MM.1S (cell line): Measurements from ENCODE around the gene GPR158.

Experiments used
- DNase-seq: peaks from one replicate; pipeline ENCODE4 v3.0.0-alpha.2; 2015
- H2AFZ ChIP-seq: fragments of 300-600 bp; sonication (generic); 2 replicates; pipeline ENCODE4 v1.6.0; 2016; ENCODE audit warnings: antibody characterized with exemption, low read length
- H3F3A ChIP-seq: fragments of 300-600 bp; sonication (generic); 2 replicates; pipeline ENCODE4 v1.6.1; 2016; ENCODE audit warnings: mild to moderate bottlenecking, antibody characterized with exemption, low read length, moderate library complexity, mixed read lengths; ENCODE audit not compliant: insufficient read depth
- H3K27ac ChIP-seq: fragments of 300-600 bp; sonication (generic); 2 replicates; pipeline ENCODE4 v1.5.1; 2016; ENCODE audit warnings: mild to moderate bottlenecking, low read length
- H3K27me3 ChIP-seq: fragments of 300-600 bp; sonication (generic); replicated peaks from 2 replicates; pipeline ENCODE4 v1.6.0; 2016; ENCODE audit warnings: low read length; ENCODE audit not compliant: insufficient read depth
- H3K36me3 ChIP-seq: fragments of 300-600 bp; sonication (generic); replicated peaks from 2 replicates; pipeline ENCODE4 v1.6.1; 2016; ENCODE audit warnings: mild to moderate bottlenecking, low read length, mixed read lengths; ENCODE audit not compliant: insufficient read depth
- H3K4me1 ChIP-seq: fragments of 300-600 bp; sonication (generic); 2 replicates; pipeline ENCODE4 v1.6.1; 2016; ENCODE audit warnings: low read length, mixed read lengths
- H3K4me2 ChIP-seq: fragments of 300-600 bp; sonication (generic); 2 replicates; pipeline ENCODE4 v1.6.0; 2016; ENCODE audit warnings: low read depth, low read length
- H3K4me3 ChIP-seq: fragments of 300-600 bp; sonication (generic); 2 replicates; pipeline ENCODE4 v1.5.1; 2016; ENCODE audit warnings: low read length, mixed read lengths
- H3K79me2 ChIP-seq: fragments of 300-600 bp; sonication (generic); 2 replicates; pipeline ENCODE4 v1.6.1; 2016; ENCODE audit warnings: mixed run types, low read length, mixed read lengths
- H3K9ac ChIP-seq: fragments of 300-600 bp; sonication (generic); 2 replicates; pipeline ENCODE4 v1.6.1; 2016; ENCODE audit warnings: low read length, mixed read lengths
- H3K9me2 ChIP-seq: fragments of 300-600 bp; sonication (generic); replicated peaks from 2 replicates; pipeline ENCODE4 v1.6.1; 2016; ENCODE audit warnings: mild to moderate bottlenecking, low read length, mixed read lengths; ENCODE audit not compliant: insufficient read depth
- H3K9me3 ChIP-seq: fragments of 300-600 bp; sonication (generic); replicated peaks from 2 replicates; pipeline ENCODE4 v1.6.1; 2016; ENCODE audit warnings: mild to moderate bottlenecking, low read length, mixed read lengths; ENCODE audit not compliant: insufficient read depth
- H4K20me1 ChIP-seq: fragments of 300-600 bp; sonication (generic); 2 replicates; pipeline ENCODE4 v1.6.1; 2016; ENCODE audit warnings: mild to moderate bottlenecking, low read length, moderate library complexity, mixed read lengths; ENCODE audit not compliant: insufficient read depth
- EZH2 ChIP-seq: fragments of 300-600 bp; sonication (generic); optimal IDR thresholded peaks from 2 replicates; pipeline ENCODE3; 2017; ENCODE audit warnings: low read depth, mild to moderate bottlenecking, antibody characterized with exemption, low read length, mixed read lengths
- EZH2phosphoT487 ChIP-seq: fragments of 300-600 bp; sonication (generic); IDR thresholded peaks from 2 replicates; pipeline ENCODE4 v1.6.1; 2018; ENCODE audit warnings: antibody characterized with exemption, low read length
- TF ChIP-seq, protein P1 (sequence below): fragments of 300-600 bp; sonication (generic); IDR thresholded peaks from 2 replicates; pipeline ENCODE4 v1.5.1; 2016; ENCODE audit warnings: antibody characterized with exemption, low read length, mixed read lengths

The GPR158 gene

DNA sequence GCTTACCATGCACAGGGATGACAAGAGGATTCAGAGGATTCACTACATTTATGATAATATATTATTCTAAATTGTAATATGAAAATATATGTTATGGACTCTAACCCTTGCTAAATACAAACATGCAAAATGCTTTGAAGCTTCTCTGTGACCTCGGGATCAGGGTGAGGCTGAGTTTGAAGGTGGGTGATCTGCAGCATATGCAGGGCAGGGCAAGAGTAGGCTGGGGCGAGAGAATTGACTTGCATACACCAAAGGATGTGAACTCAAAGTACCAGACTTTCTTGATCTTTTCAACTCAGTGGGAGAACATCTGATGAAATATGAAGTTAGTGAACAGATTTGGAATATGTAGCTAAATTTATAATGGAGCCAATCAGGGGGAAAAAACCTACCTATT lies 57.0 kb downstream of the GPR158 start:
- no peak for TF ChIP-seq EZH2
- TF ChIP-seq, protein P1, sequence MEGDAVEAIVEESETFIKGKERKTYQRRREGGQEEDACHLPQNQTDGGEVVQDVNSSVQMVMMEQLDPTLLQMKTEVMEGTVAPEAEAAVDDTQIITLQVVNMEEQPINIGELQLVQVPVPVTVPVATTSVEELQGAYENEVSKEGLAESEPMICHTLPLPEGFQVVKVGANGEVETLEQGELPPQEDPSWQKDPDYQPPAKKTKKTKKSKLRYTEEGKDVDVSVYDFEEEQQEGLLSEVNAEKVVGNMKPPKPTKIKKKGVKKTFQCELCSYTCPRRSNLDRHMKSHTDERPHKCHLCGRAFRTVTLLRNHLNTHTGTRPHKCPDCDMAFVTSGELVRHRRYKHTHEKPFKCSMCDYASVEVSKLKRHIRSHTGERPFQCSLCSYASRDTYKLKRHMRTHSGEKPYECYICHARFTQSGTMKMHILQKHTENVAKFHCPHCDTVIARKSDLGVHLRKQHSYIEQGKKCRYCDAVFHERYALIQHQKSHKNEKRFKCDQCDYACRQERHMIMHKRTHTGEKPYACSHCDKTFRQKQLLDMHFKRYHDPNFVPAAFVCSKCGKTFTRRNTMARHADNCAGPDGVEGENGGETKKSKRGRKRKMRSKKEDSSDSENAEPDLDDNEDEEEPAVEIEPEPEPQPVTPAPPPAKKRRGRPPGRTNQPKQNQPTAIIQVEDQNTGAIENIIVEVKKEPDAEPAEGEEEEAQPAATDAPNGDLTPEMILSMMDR: no peak
- TF ChIP-seq EZH2phosphoT487: no peak

DNA sequence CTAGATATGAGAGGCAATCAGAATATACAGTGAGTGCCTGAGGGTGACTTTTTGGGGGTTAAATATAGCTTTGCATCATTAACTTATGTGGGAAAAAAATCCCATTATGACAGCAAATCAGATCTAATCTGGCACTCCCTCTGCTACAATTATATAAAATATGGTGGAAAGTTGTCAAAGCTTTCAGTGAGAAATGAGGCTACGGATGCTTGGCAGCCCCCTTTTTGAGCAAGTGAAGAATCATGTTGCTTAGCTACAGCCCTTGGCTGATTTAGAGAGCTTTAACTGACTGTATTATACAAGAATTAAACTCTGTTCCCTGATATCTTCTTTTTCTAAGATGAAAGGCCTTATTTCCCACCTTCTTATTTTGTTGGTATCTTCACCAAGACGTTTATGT lies 57.4 kb downstream of the GPR158 start:
- Histone ChIP-seq H4K20me1 (no peaks in the 10 kb centered on the region), H3K9me3 (no peaks in the 10 kb centered on the region), H3K27me3 (no peaks in the 10 kb centered on the region), H3K36me3 (no peaks in the 10 kb centered on the region), H3K9ac (no peak overlapping the region), H3F3A (no peaks in the 10 kb centered on the region), H3K27ac (no peak overlapping the region), H3K4me3 (no peak overlapping the region), H3K9me2 (no peaks in the 10 kb centered on the region), H2AFZ (no peak overlapping the region), H3K4me1 (no peaks in the 10 kb centered on the region), H3K79me2 (no peaks in the 10 kb centered on the region), H3K4me2 (no peak overlapping the region)
- no peak for TF ChIP-seq EZH2phosphoT487
- no peak for TF ChIP-seq EZH2
- TF ChIP-seq, protein P1: no peak
- DNase-seq: no peak

More for the DNA sequence above, 57.0 kb downstream of the GPR158 start:
- Histone ChIP-seq H3K4me2 (no peak overlapping the region), H3K27me3 (no peaks in the 10 kb centered on the region), H3K9ac (no peak overlapping the region), H3K9me3 (no peaks in the 10 kb centered on the region), H3K4me1 (no peaks in the 10 kb centered on the region), H3F3A (no peaks in the 10 kb centered on the region), H3K9me2 (no peaks in the 10 kb centered on the region), H2AFZ (no peak overlapping the region), H4K20me1 (no peaks in the 10 kb centered on the region), H3K4me3 (no peak overlapping the region), H3K27ac (no peak overlapping the region), H3K79me2 (no peaks in the 10 kb centered on the region), H3K36me3 (no peaks in the 10 kb centered on the region)
- DNase-seq: no peak

DNA sequence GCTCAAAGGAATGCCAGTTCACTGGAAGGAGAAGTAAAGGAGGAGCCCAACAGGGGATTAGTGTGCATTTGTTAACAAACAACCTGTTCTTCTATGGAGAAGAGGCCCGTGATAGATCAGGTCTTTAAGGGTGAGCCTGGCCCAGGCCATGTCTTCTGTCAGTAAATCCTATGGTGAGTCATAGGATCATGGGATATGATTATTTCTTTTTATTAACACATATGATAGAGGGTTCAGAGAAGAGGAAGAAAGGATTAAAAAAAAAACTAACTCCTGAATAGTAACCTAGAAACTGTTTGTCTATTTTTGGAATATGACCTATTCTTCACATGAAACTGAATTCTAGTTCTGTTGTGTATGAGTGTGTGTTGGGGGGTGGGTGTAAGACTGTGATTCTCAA lies 70.4 kb downstream of the GPR158 start:
- no peak overlapping the region for H3K27ac ChIP-seq
- no peaks in the 10 kb centered on the region for H3K36me3 ChIP-seq
- H3F3A ChIP-seq: no peaks in the 10 kb centered on the region
- no peaks in the 10 kb centered on the region for H3K79me2 ChIP-seq
- no peaks in the 10 kb centered on the region for H4K20me1 ChIP-seq
- no peak overlapping the region for H3K9ac ChIP-seq
- no peak for DNase-seq
- no peak overlapping the region for H2AFZ ChIP-seq
- no peak overlapping the region for H3K4me2 ChIP-seq
- 0 out of 2 replicates have a peak, but pooled peaks cover 4% of the 10 kb centered on the region for H3K4me1 ChIP-seq
- no peak for TF ChIP-seq EZH2phosphoT487
- TF ChIP-seq, protein P1: no peak
- TF ChIP-seq EZH2: no peak
- no peak overlapping the region for H3K4me3 ChIP-seq
- H3K9me3 ChIP-seq: no peaks in the 10 kb centered on the region
- no peaks in the 10 kb centered on the region for H3K27me3 ChIP-seq
- no peaks in the 10 kb centered on the region for H3K9me2 ChIP-seq
